ENCODE results near the gene PYCARD. TPM values are rescaled to one million over a fixed set of nuclear protein-coding genes. Genes with fewer than 3 reads are reported as not detected.

PYCARD gene
- total and polyA plus RNA-seq, 2 experiments from 2014 or later: 9.4 to 16.1 TPM

DNA sequence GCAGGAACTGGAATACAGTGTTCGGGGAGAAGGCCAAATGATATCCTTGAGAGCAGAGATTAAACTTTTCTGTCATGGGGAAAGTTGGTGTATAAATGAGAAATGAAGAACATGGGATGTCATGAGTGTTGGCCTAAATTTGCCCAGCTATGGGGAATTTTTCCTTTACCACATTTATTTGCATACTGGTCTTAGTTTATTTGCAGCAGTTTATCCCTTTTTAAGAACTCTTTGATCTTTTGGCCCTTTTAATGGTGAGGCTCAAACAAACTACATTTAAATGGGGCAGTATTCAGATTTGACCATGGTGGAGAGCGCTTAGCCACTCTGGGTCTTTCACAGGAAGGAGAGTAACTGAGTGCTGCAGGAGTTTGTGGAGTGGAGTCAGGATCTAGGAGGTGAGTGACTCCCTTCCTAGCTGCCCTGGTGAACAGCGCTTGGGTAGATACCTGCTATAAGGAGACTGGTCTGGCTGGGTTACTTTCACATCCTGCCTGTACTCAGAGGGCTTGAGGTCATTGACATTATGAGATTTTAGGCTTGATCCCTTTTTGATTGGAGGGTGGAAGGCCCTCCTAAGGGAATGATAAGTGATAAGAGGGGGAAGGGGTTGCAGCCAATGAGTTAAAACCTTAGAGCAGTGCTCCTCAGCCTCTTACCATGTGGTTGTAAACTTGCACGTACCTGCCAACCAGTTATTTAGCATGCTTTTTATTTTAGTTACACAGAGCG is 10.7 kb downstream of the PYCARD start:
- WGBS (ENCODE audit: low lambda C conversion rate, missing lambda C conversion rate): 90% methylated on average over 5 of the region's 5 CpGs
- peaks cover 82% of the 10 kb centered on the region for H4K20me1 ChIP-seq (ENCODE audit: insufficient read depth, poor library complexity, severe bottlenecking)

DNA sequence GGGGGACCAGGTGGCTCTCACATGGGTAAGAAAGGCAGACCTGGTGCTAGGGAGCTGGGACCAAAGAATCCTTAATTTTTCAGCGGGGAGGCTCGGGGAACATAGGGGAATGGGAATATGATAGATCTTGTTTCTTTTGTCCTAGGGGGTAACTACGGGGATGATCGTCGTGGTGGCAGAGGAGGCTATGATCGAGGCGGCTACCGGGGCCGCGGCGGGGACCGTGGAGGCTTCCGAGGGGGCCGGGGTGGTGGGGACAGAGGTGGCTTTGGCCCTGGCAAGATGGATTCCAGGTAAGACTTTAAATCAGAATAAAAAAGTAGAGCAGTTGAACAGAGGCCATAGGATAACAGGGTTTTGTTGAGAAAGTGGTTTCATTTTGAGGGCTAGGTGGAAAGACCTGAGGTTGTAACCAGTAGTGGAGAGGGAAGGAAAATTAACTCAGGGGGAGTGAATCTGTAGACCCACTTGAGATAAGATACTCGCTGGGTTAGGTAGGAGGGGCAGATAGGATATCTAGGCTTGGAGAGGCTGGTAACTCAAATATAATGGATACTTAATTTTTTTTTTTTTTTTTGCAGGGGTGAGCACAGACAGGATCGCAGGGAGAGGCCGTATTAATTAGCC is 11.6 kb downstream of the PYCARD start:
- 96% methylated on average over 17 of the region's 17 CpGs for WGBS (ENCODE audit: low lambda C conversion rate, missing lambda C conversion rate)
- Histone ChIP-seq H3K27me3 (no peaks in the 10 kb centered on the region), H3K4me3 (no peak overlapping the region), H4K20me1 (ENCODE audit: insufficient read depth, poor library complexity, severe bottlenecking) (peaks cover 87% of the 10 kb centered on the region), H3K79me2 (peaks cover 47% of the 10 kb centered on the region), H2AFZ (no peak overlapping the region), H3K36me3 (replicated peaks; ENCODE audit: insufficient read depth, low read depth) (peaks cover 8% of the 10 kb centered on the region), H3K4me1 (ENCODE audit: insufficient read depth) (no peaks in the 10 kb centered on the region), H3K27ac (no peak overlapping the region), H3K9me2 (replicated peaks; ENCODE audit: insufficient read depth) (no peaks in the 10 kb centered on the region), H3K4me2 (no peak overlapping the region), H3K9me3 (ENCODE audit: low read depth) (no peaks in the 10 kb centered on the region)
- DNase-seq (ENCODE audit: low spot score): no peak
- TF ChIP-seq EZH2 (IDR thresholded peaks at IDR 0.05; ENCODE audit: borderline replicate concordance) (no peak), EZH2phosphoT487 (IDR thresholded peaks at IDR 0.05; ENCODE audit: low read depth, severe bottlenecking, unreplicated experiment) (no peak)
- TF ChIP-seq, protein P1, sequence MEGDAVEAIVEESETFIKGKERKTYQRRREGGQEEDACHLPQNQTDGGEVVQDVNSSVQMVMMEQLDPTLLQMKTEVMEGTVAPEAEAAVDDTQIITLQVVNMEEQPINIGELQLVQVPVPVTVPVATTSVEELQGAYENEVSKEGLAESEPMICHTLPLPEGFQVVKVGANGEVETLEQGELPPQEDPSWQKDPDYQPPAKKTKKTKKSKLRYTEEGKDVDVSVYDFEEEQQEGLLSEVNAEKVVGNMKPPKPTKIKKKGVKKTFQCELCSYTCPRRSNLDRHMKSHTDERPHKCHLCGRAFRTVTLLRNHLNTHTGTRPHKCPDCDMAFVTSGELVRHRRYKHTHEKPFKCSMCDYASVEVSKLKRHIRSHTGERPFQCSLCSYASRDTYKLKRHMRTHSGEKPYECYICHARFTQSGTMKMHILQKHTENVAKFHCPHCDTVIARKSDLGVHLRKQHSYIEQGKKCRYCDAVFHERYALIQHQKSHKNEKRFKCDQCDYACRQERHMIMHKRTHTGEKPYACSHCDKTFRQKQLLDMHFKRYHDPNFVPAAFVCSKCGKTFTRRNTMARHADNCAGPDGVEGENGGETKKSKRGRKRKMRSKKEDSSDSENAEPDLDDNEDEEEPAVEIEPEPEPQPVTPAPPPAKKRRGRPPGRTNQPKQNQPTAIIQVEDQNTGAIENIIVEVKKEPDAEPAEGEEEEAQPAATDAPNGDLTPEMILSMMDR (IDR thresholded peaks at IDR 0.05; ENCODE audit: poor library complexity): no peak

More for the DNA sequence above, 10.7 kb downstream of the PYCARD start:
- peaks cover 38% of the 10 kb centered on the region for H3K79me2 ChIP-seq
- H3K9me3 ChIP-seq (ENCODE audit: low read depth): no peaks in the 10 kb centered on the region
- TF ChIP-seq EZH2phosphoT487 (IDR thresholded peaks at IDR 0.05; ENCODE audit: low read depth, severe bottlenecking, unreplicated experiment): no peak
- TF ChIP-seq EZH2 (IDR thresholded peaks at IDR 0.05; ENCODE audit: borderline replicate concordance): no peak
- TF ChIP-seq, protein P1 (IDR thresholded peaks at IDR 0.05; ENCODE audit: poor library complexity): no peak
- no peaks in the 10 kb centered on the region for H3K4me1 ChIP-seq (ENCODE audit: insufficient read depth)
- DNase-seq (ENCODE audit: low spot score): no peak
- no peaks in the 10 kb centered on the region for H3K27me3 ChIP-seq
- H2AFZ ChIP-seq: no peak overlapping the region
- peaks cover 8% of the 10 kb centered on the region for H3K36me3 ChIP-seq (replicated peaks; ENCODE audit: insufficient read depth, low read depth)
- no peaks in the 10 kb centered on the region for H3K9me2 ChIP-seq (replicated peaks; ENCODE audit: insufficient read depth)
- H3K4me2 ChIP-seq: no peak overlapping the region
- H3K4me3 ChIP-seq: no peak overlapping the region
- H3K27ac ChIP-seq: no peak overlapping the region

DNA sequence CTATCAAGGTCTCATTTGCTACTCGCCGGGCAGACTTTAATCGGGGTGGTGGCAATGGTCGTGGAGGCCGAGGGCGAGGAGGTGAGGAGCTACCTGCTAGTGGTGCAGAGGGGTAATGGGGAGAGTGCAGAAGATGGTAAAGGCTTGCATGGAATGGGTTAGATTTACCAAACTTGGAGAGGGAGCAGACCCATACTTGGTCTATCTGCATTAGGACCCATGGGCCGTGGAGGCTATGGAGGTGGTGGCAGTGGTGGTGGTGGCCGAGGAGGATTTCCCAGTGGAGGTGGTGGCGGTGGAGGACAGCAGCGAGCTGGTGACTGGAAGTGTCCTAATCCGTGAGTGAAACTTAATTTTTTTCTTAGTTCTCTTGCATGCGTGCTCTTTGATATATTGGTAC is 12.5 kb downstream of the PYCARD start:
- Histone ChIP-seq H4K20me1 (ENCODE audit: insufficient read depth, poor library complexity, severe bottlenecking) (peaks cover 87% of the 10 kb centered on the region), H3K4me1 (ENCODE audit: insufficient read depth) (no peaks in the 10 kb centered on the region), H3K9me2 (replicated peaks; ENCODE audit: insufficient read depth) (no peaks in the 10 kb centered on the region), H3K4me2 (no peak overlapping the region), H3K27me3 (no peaks in the 10 kb centered on the region), H3K4me3 (no peak overlapping the region), H2AFZ (no peak overlapping the region), H3K79me2 (peaks cover 56% of the 10 kb centered on the region), H3K9me3 (ENCODE audit: low read depth) (no peaks in the 10 kb centered on the region), H3K27ac (no peak overlapping the region), H3K36me3 (replicated peaks; ENCODE audit: insufficient read depth, low read depth) (peaks cover 8% of the 10 kb centered on the region)
- TF ChIP-seq EZH2phosphoT487 (IDR thresholded peaks at IDR 0.05; ENCODE audit: low read depth, severe bottlenecking, unreplicated experiment) (no peak), EZH2 (IDR thresholded peaks at IDR 0.05; ENCODE audit: borderline replicate concordance) (no peak)
- TF ChIP-seq, protein P1 (IDR thresholded peaks at IDR 0.05; ENCODE audit: poor library complexity): no peak
- no peak for DNase-seq (ENCODE audit: low spot score)
- 99% methylated on average over 12 of the region's 12 CpGs for WGBS (ENCODE audit: low lambda C conversion rate, missing lambda C conversion rate)
